GM21360 (cell line): Measurements from ENCODE around the gene MGAT5.

Experiments
- ATAC-seq: cut with Tn5 transposase; IDR thresholded peaks from one replicate; pipeline ENCODE4 v1.9.1; 2021; ENCODE audit warnings: mild to moderate bottlenecking, moderate library complexity; ENCODE audit not compliant: unreplicated experiment

Gene MGAT5

DNA sequence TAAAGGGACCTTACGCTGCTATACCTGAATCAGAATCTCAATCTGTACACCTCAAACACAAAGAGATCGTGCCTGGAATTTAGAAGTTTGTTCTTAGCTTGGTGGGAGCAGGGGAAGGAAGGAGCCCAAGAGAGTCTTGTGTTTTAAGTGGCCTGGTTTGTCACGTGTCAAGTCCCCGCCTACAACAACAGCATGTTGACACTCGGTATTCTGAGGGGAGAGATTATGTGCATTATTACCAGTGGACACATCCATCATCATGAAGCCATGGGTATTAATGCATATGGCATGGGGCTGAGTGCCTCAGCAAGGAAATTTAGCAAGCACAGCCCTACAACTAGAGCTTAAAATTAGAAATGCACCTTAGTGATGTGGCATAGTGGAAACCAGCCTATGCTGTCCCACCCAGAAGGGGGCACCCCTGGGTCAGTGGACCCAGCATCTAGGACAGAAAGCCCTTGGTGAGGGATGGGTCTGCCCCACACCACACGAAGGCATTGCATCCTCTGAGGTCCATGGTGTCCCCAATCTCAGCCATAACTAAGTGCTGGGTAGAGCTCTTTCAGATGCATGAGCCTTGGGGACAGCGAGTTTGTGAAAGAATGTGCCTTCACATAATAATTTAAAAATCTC is 138.7 kb downstream of the MGAT5 start:
- no peak for ATAC-seq

DNA sequence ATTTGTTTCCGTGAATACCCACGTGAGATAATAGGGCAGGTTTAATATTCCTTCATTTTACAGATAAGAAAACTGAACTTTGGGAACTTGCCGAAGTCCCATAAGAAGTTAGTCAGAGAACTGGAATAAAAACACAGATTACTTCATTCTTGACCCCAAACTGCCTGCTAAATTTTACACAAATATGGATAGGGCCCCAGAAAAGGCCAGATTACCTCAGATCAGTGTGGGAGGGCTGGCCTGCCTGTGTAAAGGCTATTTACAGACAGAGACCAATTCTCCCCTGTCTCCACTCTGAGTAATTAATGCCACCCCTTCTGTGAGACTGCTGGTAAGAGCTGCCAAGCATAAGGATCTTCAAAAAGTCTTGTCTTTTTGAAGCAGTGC is 139.2 kb downstream of the MGAT5 start:
- ATAC-seq = no peak

DNA sequence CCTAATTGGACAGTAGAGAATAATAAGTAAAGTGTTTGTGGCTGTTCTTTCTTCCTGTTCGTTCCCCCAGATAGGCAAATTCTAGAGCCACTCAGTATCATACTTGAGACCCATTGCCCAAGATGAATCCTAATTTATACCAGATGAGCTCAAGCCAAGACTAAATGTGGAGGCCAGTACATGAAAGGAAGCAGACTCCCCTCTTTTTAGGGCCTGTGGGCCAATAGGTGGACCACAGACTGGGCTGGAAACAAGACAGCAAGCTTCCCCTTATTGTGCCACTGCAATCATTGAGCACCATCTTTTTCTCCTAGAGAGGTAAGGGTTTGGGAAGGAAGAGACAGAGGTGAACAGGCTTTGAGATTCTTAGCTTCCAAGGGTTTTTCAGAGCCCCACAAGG is 141.9 kb downstream of the MGAT5 start:
- no peak for ATAC-seq

DNA sequence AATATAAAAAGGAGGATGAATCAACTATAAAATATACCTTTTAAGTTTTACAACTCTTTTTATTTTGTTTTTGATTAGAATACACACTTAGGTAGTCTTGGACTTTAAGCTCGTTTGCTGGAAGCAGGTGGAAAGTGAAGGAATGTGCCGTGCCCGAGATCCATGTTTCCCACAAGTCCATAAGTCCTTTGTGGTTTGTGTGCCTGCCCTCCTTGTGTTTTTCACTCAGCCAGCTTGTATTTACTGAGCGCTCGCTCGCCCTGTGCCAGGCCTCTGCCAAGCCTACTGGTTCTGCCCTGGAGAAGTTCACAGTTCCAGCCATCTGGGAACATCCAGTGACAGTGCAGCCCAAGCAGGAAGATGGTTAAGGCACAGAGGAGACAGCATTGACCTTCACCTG is 142.6 kb downstream of the MGAT5 start:
- no peak for ATAC-seq

DNA sequence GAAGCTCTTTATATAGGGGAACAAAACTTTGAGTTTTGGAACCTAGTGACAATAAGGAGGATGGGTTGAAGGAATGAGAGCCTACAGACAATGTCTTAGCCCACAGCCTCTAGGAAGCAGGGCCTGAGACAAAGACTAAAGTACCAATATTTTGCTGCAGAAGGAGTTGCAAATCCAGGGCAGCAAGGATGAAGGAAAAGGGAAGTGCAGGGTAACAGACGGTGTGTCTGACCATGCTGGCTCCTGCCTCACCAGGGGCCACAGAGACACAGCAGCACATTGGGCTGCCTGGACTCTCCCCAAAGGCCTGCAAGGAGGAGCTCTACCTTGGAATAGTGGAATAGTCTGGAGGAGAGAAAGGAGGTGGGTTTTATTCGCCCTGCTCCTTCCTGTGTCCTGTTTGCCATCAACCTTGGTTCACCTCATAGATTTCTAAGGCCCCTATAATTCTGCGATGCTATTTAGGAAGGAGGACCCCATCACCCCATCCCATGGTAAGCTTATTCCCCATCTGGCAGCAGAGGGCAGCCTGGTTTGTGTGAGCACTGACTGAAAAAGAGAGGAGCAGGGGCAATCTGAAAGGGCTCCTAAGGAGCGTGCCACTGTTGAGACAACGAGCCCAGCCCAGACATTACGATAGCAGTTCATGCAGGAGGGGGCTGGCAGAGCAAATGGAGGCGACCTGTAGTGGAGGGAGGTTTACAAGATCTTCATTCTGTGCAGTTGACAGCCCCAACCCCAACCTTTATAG is 143.4 kb downstream of the MGAT5 start:
- ATAC-seq = no peak

DNA sequence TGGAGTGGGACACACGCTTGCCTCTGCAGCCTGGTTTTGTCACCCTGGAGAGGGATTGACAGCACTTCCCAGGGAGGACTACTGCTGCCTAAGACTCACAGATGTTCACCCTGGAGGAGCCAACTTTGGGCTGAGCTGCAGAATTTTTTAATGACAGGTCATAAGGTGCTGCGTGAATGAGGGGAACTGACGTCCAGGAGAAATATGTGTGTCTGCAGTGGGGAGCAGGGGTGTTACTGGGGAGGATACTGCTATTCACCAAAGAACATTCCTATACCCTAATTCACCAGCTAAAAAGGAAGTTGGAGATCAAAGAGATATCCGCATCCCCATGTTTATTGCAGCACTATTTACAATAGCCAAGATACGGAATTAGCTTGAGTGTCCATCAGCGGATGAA is 144.4 kb downstream of the MGAT5 start:
- no peak for ATAC-seq

DNA sequence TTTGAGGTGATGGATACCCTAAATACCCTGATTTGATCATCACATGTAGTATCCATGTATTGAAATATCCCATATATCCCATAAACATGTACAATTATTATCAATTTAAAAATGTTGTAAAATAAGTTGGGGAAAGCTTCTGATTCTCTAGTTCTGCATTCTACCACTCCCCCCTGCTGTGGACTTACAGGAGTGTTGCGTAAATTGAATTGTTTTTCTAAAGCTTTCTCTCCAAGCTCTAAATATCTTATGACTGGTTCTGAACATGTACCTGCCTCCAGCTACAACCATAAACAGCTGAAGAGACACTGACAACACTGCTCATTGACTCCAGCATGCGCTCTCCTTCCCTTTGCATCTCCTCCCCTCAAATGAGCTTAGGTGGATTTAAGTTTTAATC is 145.2 kb downstream of the MGAT5 start:
- ATAC-seq = no peak

DNA sequence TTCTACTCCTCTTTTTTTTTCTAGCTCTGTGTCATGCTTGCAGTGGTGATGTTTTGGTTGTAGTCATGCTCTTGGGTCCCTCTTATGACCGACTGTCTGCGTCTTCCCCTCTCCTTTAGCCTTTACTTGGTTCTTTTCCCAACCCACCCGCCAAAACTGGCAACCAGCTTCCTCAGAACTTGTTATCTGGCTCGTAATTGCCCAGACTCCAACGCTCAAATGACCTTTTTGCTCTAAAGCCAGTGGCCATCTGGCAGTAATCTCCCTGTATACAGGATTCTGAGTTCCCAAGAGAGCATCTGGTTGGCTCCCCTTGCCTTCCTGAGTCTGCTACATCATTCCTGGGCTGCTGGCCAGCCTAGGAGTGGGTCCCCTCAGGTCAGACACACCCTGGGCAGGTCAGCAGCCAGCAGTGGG is 147.2 kb downstream of the MGAT5 start:
- no peak for ATAC-seq

DNA sequence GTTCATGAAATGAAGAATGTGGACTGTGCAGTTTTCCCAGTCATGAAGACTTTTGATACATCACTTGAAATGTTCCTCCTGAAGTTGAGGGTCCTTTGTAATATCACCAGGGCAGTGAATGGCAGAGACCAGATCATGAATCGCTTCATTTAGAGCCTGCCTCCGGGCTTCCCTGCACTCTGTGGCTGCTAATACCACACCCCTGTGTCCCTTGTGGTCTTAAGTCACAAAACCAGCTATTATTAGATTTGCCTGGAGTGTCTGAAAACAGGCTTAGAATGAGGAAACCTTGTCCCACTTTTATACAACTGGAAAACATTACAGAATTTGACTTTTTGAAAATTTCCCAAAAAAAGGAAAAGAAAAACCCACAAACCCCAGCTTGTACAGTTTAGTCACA is 147.9 kb downstream of the MGAT5 start:
- ATAC-seq = no peak

DNA sequence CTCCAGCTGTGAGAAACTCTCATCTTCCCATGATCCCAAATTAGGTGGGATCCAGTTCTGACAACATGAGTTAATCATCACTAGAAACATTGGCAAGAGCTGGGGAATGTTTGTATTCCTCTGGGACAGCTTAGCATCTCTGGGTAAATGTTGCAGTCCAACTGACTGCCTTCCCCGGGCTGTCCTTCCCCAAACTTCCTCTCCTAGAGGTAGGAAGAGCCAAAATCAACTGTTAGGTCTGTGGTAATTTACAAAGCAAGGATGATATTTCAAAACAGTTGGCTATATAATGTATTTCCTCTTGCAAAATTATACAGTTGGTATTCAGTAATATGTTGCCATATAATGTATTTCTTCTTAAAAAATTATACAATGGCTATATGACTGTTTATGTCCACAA is 148.5 kb downstream of the MGAT5 start:
- ATAC-seq = no peak

DNA sequence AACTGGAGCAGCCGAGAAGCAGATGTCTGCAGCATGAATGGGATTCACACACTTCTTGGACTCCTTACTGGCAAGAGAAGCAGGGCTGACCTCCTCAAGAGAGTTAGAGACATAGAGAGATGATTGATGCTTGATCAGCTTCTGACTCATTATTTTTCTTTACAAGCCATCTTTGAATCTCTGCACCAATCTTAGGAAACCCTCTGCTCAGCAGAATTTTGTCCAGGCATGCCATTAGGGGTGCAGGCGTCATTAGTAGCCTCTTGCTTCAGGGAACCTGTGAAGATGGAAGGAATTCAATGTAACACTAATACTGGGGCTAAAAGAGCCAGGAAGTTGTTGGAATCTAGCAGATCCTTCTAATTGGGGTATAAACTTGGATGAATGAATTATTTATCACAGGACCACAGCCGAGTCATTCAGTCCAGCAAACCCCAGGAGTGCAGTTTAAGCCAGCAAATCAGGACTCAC is 151.8 kb downstream of the MGAT5 start:
- no peak for ATAC-seq

DNA sequence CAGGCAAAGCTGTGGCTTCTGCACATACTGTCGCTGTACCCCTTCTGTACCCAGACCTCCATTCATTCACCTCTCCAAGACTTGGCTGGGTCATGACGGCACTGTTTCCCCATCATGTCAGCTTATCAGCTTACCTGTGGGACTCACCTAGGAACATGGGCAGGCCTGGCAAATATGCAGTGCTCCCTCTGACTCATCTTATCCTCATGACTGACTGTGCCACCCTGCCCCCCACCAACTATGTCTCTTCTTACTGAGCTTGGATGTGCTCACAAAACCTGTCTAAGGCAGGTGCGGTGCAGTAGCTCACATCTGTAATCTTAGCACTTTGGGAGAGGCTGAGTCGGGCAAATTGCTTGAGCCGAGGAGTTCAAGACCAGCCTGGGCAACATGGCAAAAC is 152.4 kb downstream of the MGAT5 start:
- ATAC-seq = no peak

DNA sequence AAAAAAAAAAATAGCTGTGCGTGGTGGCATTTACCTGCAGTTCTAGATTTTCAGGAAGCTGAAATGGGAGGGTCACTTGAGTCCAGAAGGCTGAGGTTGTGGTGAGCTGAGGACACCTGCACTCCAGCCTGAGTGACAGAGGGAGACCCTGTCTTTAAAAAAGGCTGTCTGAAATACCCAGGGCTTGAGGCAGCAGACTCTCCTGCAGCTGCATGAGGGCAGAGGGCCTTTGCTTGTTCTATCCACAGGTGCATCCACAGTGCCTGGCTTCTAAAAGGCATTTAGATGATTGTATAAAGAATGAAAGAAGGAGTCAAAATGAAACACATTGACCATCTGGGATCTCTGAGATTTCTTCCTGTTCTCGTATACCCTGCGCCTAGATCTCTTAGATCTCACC is 152.9 kb downstream of the MGAT5 start:
- ATAC-seq = no peak

DNA sequence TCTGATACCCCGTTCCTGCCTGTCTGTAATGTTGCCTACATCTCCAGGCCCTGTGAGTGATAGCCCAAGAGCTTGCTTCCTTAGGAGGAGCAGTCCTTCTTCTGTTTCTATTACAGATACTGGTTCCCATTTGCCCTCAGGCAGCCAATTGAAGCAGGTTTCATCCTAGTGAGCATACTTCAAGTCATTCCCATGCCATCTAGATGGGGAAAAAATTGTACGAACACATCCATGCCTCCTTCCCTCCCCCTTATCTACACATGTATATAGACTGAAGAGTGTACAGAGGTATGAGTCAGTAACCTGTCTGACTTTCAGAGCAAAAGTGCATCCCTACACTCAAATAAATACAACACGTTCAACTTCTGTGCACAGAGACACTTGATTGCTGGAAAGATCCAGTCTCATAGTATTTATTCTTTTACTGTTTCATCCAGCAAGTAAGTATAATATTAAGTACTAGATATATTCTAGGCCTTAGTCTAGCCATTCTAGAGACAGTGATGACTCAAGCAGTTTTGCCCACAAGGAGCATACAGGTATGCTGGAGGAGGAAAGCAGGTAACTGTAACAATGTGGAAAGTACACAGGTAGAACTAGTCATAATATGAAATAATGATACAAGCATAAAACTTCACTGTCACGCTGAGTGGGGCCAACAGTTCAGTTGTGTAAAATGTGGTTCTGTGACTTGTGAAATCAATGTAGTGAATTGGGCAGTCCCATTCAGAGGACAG is 153.4 kb downstream of the MGAT5 start:
- no peak for ATAC-seq

DNA sequence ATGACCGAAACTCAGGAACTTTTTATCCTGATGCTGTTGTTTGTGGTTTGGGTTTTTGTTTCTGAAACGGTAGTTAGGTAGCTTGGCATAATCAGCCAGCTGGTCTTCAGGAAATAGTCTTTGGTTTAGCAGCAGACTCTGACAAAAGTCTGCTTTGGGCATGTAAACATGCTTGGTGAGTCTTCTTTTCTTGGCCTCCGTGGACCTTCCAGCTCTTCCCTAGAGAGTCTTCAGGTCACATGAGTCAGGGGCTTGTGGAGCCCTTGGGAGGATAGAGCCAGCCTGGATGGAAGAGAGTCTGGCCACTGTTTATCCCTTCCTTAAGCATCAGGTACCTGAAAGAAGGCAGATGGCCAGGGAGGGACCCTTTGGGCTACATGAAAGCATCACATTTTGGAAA is 154.5 kb downstream of the MGAT5 start:
- ATAC-seq = no peak

DNA sequence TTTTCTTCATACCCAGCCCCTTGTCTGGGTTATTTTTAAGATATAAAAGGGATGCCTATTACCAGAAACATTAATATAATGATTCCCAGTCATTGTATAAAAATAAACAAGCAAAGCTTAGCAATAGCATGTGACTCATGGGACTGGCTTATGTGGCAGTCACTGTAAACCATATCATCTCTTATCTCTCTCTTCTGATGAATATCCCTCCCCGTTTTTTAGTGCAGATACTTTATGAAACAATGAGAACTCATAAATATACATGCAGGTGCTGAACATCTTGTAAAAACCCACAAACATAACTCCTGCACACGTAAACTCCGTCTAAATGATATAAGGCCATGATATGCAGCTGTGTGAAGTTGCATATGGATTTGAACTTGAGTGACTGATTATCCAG is 154.9 kb downstream of the MGAT5 start:
- ATAC-seq = no peak

DNA sequence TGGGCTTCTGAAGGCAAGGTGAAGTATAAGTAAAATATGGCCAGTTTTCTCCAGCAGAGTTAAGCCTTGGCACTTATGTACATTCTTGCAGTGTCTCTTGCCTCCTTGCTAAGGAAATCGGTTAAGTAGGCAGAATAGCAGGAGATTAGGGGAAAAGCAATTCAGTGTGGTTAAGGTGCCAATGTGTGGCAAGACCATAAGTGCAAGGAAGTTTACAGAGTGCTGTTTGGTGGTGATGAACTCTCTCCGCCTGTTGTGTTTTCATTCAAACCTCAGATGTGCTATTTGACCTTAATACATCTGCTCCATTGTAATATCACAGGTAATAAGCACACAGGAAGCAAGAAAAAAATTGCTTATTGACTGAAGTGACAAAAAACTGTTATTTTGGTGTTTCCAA is 156.1 kb downstream of the MGAT5 start:
- ATAC-seq = no peak

DNA sequence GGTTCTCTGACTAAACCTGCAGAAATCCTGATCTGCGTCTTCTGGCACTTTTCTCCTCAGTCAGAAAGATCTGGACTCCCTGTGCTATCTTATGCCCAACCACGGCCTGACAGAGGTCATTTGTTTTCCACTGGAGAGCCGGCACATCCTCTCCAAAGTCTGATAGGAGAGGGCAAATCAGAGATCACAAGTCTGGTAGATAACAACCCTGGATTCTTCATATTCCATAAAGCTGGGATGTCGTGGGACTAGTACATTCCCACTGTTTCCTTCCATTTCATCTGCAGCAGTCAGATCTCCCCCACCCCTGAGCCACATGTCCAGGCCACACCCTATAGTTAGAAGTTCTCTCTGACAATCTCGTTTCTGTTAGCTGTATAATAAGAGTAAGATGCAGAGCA is 157.0 kb downstream of the MGAT5 start:
- ATAC-seq = no peak

DNA sequence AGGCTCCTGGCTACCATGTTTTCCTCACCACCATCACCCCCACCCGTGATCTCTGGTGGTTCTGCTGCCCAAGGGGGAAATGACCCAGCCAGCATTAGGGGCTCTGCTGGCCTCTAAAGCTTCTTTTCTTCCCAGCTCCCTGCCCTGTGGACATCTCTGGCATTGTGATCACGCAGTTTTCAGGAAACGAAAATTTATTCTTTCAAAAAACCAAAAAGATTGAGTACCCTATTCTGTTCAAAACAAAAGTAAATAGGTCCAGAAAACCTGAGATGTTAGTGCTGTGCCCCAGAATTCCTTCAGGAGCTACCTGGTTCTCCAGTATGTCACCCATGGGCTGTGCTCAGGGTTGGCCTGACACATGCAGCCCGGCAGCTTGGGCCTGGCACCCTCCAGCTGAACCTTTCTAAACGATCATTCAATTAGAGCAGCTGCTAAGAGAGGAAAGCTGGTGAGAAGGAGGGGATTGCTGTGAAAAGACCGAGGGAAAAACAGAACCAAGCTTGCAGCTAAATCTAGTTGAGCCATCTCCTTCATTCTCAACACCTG is 157.5 kb downstream of the MGAT5 start:
- no peak for ATAC-seq

DNA sequence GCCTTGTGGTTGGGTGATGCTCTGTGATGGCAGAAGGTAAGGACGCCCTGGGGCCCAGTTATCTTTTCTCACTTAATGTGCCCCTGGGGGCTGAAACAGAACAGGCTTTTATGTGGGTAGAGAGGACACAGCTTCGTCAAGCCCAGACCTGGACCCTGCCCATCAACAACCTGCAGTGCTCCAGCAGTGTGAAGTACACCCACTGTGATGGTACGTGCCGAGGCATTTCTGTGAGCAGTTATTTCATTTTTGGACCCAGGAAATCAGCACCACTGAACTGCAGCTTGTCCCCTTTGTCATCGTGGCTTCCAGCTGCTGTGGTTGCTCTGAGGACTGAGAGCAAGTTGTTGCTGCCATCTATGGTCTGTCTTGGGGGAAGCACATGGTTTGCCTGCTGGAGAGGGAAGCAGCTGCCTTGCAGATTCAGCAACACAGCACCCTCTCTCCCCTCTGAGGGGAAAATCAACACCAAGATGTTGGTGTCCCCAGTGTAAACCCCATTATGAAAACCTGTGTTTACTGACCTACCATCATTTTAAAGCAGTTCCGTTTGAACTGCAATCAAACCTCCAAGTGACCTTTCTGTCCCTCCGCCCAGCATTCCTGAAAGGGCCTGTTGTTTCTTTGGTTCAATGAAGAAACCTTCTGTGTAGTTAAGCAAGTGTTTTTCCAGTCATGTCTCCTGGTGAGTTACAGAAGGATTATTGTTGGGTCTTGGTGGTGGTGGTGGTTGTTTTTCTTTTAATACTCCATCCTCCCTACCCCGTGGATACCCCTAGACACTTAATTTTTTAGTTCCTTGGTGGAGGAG is 158.2 kb downstream of the MGAT5 start:
- ATAC-seq = peak; percentile 96

DNA sequence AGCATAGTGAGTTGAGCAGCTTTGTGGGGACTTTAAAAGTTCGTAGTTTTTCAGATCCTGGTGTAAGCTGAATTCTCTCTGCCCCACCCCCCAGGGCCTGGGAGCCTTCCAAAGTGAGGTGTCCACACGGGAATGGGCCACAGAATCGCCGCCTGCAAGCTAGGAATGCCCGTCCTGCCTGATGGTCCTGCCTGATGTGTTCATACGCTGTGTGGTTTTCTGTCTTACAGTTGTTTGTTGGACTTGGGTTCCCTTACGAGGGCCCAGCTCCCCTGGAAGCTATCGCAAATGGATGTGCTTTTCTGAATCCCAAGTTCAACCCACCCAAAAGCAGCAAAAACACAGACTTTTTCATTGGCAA is 158.7 kb downstream of the MGAT5 start:
- ATAC-seq = no peak
